Esophagus squamous epithelium (tissue), 5 donors: ENCODE results near the gene GLTP. TPM values are rescaled to one million over a fixed set of nuclear protein-coding genes. Genes with fewer than 3 reads are reported as not detected.

Experiments used
- DNase-seq: peaks from one replicate; lab custom pipeline; 2025; lab: John Stamatoyannopoulos, UW
- H3K27ac ChIP-seq, 4 donors: fragments of 200-600 bp; sonication (generic); one replicate each; pipeline ENCODE4 v1.5.1; 2016 to 2019; ENCODE audit warnings: mild to moderate bottlenecking in 1 of 4
- H3K27me3 ChIP-seq, 4 donors: fragments of 200-600 bp; sonication (generic); 1 replicate in 3 of 4; 2 replicates in 1 of 4; pipeline versions ENCODE4 v1.5.1 to v1.6.0; 2017 to 2021; ENCODE audit warnings: antibody characterized with exemption in 1 of 4
- H3K36me3 ChIP-seq, 3 donors: fragments of 200-600 bp; sonication (generic); one replicate each; pipeline ENCODE4 v1.5.1; 2016 to 2019
- H3K4me1 ChIP-seq, 3 donors: fragments of 200-600 bp; sonication (generic); one replicate each; pipeline ENCODE4 v1.5.1; 2017 to 2019
- H3K4me3 ChIP-seq, 4 donors: fragments of 200-600 bp; sonication (generic); 1 replicate in 3 of 4; 2 replicates in 1 of 4; pipeline ENCODE4 v1.5.1; 2016 to 2019; ENCODE audit warnings: mild to moderate bottlenecking in 2 of 4, moderate library complexity in 1 of 4
- H3K9me3 ChIP-seq, 3 donors: fragments of 200-600 bp; sonication (generic); one replicate each; pipeline ENCODE4 v1.5.1; 2016 to 2019
- CTCF ChIP-seq, 6 experiments: fragments of 450-650 bp in 4 of 6; fragments of 200-600 bp in 2 of 6; sonication (generic) in 2 of 6; IDR thresholded peaks; one replicate each; pipeline ENCODE4 v1.5.1; 2016 to 2019; ENCODE audit warnings: antibody characterized with exemption in 6 of 6, mild to moderate bottlenecking in 4 of 6, moderate library complexity in 4 of 6
- POLR2A ChIP-seq, 4 donors: fragments of 450-650 bp; IDR thresholded peaks; one replicate each; pipeline ENCODE4 v1.6.1; 2017; ENCODE audit warnings: antibody characterized with exemption in 4 of 4, mild to moderate bottlenecking in 4 of 4, moderate library complexity in 3 of 4
- whole genome bisulfite sequencing, 2 donors: methylation state at CpG; one replicate each; pipeline ENCODE4 v1.1.5; 2018; 5-methylcytosine and 5-hydroxymethylcytosine counted together
- intact Hi-C: fragments of 100-400 bp; cut with DNase I; formaldehyde crosslinking; loops from one replicate; pipeline ENCODE4 v1.15.0; 2022
- small RNA-seq, 4 donors: library from RNA; depleted of rRNA; stranded (forward); fragments of <200 nt; gene quantifications; one replicate each; pipeline ENCODE3, GENCODE V24; 2016
- total RNA-seq, 4 donors: library from RNA; depleted of rRNA; stranded (reverse); fragments of >200 nt; gene quantifications; one replicate each; pipeline ENCODE4 v1.1.0, GENCODE V29; 2016
- donor health status: DM: yes; HTN: yes; CAD: no.

GLTP gene
- total RNA-seq, 4 donors from 2014 or later: 315 to 901 (median 457) TPM

DNA sequence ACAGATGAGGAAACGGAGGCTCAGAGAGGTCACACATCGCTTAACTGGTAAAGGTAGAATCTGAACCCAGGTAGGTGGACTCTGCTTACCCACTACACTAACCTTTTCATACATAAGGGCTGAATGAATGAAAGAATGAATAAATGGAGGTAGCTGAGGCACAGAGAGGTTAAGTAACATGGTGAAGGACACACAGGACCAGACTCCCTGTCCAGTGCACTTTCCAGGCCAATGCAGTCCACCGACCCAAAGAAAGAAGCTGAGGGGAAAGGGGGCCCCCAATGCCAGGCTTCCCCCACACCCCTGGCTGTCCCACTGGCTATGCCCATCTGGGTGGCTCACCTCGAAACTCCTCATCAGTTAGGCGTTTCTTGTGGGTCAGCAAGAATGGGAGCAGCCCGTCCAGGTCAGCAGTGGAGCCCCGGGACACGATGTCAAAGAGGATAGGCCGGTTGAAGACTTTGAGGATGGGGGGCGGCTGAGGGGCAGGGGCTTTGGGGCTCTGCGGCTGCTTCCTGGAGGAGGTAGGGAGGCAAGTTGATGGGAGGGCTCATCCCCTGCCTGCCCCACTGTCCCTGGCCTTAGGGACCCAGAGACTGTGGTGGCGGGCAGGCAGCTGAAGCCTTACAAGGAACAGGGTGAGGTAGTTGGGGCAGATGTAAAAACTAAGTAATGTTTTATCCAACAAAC lies 72.2 kb downstream of the GLTP start:
- WGBS, 2 donors: 88 to 91% methylated on average over 9 of the region's 12 CpGs
- H3K4me3 ChIP-seq: no peak overlapping the region
- H3K27ac ChIP-seq: no peak overlapping the region
- intact Hi-C loops: loop anchor here (5.0 kb wide), 1 partner anchor 39 kb away; no protein-coding TSS in a partner anchor
- no peaks in the 10 kb centered on the region for H3K9me3 ChIP-seq
- H3K27me3 ChIP-seq: no peaks in the 10 kb centered on the region
- H3K36me3 ChIP-seq: peaks cover 0 to 24% (median 0%) of the 10 kb centered on the region in 3 donors
- TF ChIP-seq POLR2A (IDR thresholded peaks at IDR 0.05) (no peak), CTCF (IDR thresholded peaks at IDR 0.05) (no peak)
- DNase-seq: no peak
- no peaks in the 10 kb centered on the region for H3K4me1 ChIP-seq

DNA sequence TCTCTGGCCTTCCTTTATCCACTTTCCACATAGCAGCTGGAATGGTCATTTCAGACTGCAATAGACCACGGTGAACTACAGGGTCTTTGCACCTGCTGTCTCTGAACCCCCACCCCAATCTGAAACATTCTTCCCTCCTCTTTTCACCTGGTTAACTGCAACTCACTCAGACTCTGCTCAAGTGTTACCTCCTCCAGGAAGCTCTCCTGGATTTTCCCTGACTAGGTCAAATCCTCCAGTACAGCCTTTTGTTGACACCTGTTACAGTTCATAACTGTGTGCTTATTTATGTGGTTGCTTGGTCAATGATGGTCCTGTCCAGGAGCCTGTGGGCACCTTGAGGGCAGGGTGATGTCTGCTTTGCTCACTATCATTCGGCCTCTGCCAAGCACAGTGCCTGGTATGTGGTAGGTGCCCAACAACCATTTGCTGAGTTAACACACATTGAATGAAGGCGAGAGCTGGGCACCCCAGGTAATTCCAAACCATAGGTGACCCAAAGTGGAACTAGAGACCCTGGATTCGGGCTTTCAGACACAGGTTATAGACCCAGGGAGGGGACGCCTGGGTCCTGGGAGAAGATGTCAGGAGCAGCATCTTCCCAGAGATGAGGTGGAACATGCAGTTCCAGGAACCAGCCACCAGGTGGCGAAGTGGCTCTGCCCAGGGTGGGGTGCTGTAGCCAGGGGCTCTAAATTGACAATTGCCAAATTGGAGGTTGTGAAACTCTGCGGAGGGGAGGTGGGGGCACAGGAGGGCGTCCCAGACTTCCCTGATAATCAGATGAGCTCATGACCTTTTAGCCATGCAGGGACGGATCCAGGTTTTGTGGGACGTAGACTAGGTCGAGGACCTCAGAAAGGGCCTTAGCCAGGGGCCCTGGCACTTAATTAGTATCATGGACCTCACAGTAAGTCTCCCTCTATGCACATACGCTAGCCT lies 75.2 kb downstream of the GLTP start:
- WGBS, 2 donors: 40 to 46% methylated on average over 8 of the region's 12 CpGs

DNA sequence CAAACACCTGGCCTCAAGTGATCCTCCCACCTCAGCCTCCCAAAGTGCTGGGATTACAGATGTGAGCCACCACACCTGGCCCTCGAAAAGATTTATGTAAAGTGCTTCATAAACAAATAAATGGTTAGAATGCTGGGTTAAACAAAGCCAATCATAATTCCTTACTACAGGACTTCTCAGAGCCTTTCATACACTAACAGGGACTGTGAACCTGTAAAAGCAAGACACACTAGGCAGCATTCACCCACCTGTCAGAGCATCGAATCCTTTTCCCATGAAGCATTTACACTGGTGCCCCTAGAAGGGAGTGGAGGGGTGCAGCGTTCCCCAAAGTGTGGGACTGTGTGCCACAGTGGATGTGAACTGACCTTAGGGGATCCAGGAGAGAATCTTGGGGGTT lies 76.7 kb downstream of the GLTP start:
- WGBS, 2 donors: 75 to 94% methylated on average over 2 of the region's 3 CpGs
- DNase-seq: no peak
- Histone ChIP-seq H3K27me3 (no peaks in the 10 kb centered on the region), H3K27ac (no peak overlapping the region), H3K4me3 (no peak overlapping the region), H3K4me1 (no peaks in the 10 kb centered on the region), H3K9me3 (no peaks in the 10 kb centered on the region), H3K36me3 (peaks cover 0 to 54% (median 0%) of the 10 kb centered on the region in 3 donors)
- TF ChIP-seq POLR2A (IDR thresholded peaks at IDR 0.05) (no peak), CTCF (IDR thresholded peaks at IDR 0.05) (no peak)
- intact Hi-C loops: no loop called here

More for the DNA sequence above, 75.2 kb downstream of the GLTP start:
- no peak for DNase-seq
- Histone ChIP-seq H3K36me3 (peaks cover 0 to 40% (median 0%) of the 10 kb centered on the region in 3 donors), H3K27ac (peak overlapping the region in 1 of 4 donors; percentile 5), H3K9me3 (no peaks in the 10 kb centered on the region), H3K27me3 (no peaks in the 10 kb centered on the region), H3K4me1 (no peaks in the 10 kb centered on the region), H3K4me3 (no peak overlapping the region)
- TF ChIP-seq POLR2A (IDR thresholded peaks at IDR 0.05) (no peak), CTCF (IDR thresholded peaks at IDR 0.05) (peak; percentile 90 to 99 (median 94))
- intact Hi-C loops: loop anchor here (5.0 kb wide), 1 partner anchor 42 kb away; no protein-coding TSS in a partner anchor

- Histone ChIP-seq H3K4me1 (no peaks in the 10 kb centered on the region), H3K9me3 (no peaks in the 10 kb centered on the region), H3K4me3 (no peak overlapping the region), H3K27ac (no peak overlapping the region), H3K36me3 (peaks cover 0 to 62% (median 0%) of the 10 kb centered on the region in 3 donors), H3K27me3 (no peaks in the 10 kb centered on the region)
- DNase-seq: no peak
- WGBS, 2 donors: 83 to 98% methylated on average over 6 to 7 of the region's 15 CpGs
- TF ChIP-seq CTCF (IDR thresholded peaks at IDR 0.05) (no peak), POLR2A (IDR thresholded peaks at IDR 0.05) (no peak)
- intact Hi-C loops: no loop called here
Measured at GRCh38 chr12:109802828-109803227, 77.5 kb downstream of the GLTP start.

Small RNA genes lying within 50 kb of the gene (small RNA-seq; reads per million reads assigned to genes)
- gene MIR4497 (0 reads per million in 4 donors), gene RN7SL441P (0 to 0.27 (median 0) reads per million in 4 donors)

Other genes starting within 250 kb of the GLTP start
- 1 to 10 TPM in 3 of 4 donors, under 1 TPM in 1; 0.57 to 9.3 (median 5.0) TPM for gene FAM222A, start 166.7 kb downstream of the GLTP start, total RNA-seq
- gene TRPV4, start 47.1 kb downstream of the GLTP start, total RNA-seq: 1 to 10 TPM; 2.8 to 7.5 (median 4.8) TPM
- 10 to 100 TPM; 15.7 to 31.7 (median 20.0) TPM for gene TCHP, start 19.7 kb upstream of the GLTP start, total RNA-seq
- gene GIT2, start 115.8 kb upstream of the GLTP start, total RNA-seq: 10 to 100 TPM; 14.1 to 31.9 (median 21.0) TPM
- 10 to 100 TPM; 67.6 to 92.9 (median 72.8) TPM for gene ANKRD13A, start 118.9 kb upstream of the GLTP start, total RNA-seq
- gene C12orf76, start 168.0 kb upstream of the GLTP start, total RNA-seq: 10 to 100 TPM in 1 of 4 donors, 1 to 10 TPM in 3; 3.2 to 10.8 (median 5.9) TPM
- gene IFT81, start 243.8 kb upstream of the GLTP start, total RNA-seq: 10 to 100 TPM in 1 of 4 donors, 1 to 10 TPM in 3; 3.6 to 12.6 (median 7.2) TPM